HG03432 (cell line): Measurements from ENCODE around the gene SLC35F5.
"Not testable (repeated sequence)": the region's sequence is repeated elsewhere in the genome, so short reads cannot be mapped to it uniquely, and the experiment has no call there.

Experiments
- ATAC-seq: cut with Tn5 transposase; IDR thresholded peaks from one replicate; pipeline ENCODE4 v1.9.1; 2021; ENCODE audit warnings: mild to moderate bottlenecking, moderate library complexity; ENCODE audit not compliant: unreplicated experiment

SLC35F5 gene

DNA sequence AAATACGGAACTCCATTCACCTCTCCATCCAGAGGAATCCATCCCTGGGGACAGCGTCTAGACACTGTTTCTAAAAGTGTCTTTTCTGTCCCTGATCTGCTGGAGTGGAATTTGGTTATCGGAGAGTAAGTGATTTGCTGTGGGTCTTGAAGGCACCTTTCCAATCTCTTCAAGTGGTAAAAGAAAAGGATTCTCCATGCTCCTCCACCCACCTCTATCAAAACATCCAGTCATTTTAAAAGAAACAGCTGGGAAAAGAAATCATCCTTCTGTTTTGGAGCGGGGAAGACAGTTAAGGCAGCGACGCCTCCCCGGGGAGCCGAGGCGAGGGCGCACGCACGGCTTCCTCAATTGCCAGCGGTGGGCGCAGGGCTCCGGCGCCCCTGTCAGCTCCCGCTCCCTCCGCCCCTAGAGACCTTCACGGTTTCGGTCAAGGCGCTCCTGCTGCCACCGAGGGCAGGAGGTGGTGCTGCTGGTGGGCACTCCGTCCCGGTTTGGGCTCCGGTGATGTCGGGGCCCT lies 547 bp downstream of the SLC35F5 start:
- peak; percentile 54 for ATAC-seq

DNA sequence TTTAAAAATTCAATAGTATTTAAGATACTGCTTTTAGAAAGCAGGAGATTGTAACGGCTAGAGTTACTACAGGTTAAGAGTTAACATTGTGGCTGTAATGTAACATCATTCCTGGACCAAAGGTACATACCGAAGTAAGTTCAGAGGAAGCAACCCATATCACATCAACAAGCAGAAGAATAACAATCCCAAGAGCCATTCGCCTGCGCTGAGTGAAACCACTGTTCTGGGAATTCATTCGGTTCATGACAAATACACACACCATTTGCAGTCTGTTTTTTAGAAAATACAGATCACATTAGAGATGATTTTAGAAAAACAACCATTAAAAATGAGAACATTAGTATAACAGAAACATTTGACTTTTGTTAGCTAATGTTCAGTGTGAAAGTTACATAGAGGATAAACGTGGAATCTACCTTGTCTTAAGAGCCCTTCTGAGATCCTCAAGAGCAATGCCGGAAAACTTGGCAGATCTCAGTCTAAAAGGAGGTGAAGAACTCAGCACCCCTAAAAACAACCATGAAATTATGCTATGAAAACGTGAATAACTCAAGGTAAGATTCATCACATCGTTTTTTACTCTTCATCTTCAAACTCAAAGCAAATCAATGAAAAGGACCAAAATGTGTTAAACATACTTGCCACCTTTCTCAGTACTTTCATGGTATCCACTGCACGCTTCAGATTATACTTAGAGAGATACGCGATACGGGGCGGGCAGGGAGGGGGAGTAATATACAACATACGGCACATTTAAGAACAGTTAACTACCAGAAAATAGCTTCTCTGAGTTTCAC lies 1.2 kb downstream of the SLC35F5 start:
- no peak for ATAC-seq

DNA sequence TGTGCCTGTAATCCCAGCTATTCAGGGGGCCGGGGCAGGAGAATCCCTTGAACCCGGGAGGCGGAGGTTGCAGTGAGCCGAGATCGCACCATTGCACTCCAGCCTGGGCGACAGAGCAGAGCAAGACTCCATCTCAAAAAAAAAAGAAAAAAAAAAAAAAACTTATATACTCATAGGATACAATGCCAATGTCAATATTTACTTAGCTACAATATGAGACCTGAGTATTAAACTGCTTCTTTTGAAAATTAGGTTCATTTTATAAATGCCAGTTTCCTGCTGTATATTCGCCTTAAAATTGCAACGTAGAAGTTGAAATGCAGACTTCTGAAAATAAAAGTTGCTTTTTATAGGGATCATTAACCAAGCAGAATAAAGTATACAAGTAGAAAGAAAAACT lies 2.3 kb downstream of the SLC35F5 start:
- no peak for ATAC-seq

DNA sequence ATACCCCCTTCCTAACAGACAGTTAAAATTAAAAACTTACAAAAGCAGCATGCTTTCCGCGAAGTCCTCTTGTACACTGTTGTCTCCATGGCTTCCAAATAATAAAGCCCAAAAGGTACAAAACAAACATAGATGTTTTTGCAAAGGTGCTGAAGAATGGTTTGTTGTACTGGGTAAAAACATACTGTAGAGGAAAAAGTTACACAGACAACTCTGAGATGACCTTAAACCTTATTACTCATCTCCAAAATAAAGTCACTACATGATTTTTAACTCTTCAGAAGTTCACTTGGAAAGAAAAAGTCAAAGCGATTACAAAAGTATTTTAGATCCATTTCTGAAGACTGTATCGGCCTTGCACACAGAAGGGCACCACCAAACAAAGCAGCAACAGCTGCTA lies 6.1 kb downstream of the SLC35F5 start:
- no peak for ATAC-seq

DNA sequence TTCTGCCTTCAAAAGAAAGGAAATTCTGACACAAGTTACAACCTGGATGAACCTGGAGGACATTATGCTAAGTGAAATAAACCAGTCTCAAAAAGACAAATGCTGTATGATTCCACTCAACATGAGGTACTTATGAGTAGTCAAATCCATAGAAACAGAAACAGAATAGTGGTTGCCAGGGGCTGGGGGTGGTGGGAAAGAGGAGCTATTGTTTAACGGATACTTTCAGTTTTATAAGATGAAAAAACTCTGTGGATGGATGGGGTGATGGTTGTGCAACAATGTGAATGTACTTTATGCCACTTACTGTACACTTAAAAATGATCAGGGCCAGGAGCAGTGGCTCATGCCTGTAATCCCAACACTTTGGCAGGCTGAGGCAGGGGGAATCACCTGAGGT lies 15.4 kb downstream of the SLC35F5 start:
- ATAC-seq: no peak

DNA sequence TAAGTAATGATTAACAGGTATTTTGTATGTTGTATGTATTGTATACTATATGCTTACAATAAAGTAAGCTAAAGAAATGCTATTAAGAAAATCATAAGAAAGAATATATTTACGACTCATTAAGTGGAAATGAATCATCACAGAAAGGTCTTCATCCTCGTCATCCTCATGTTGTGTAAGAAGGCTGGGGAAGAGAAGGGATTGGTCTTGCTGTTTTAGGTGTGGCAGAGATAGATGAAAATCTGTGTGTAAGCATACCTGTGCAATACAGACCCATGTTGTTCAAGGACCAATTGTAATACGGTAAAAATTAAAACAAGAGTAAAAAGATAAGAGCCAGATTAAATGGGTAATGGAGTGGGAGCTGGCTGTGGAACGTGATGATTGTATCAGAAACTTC lies 16.6 kb downstream of the SLC35F5 start:
- ATAC-seq: no peak

DNA sequence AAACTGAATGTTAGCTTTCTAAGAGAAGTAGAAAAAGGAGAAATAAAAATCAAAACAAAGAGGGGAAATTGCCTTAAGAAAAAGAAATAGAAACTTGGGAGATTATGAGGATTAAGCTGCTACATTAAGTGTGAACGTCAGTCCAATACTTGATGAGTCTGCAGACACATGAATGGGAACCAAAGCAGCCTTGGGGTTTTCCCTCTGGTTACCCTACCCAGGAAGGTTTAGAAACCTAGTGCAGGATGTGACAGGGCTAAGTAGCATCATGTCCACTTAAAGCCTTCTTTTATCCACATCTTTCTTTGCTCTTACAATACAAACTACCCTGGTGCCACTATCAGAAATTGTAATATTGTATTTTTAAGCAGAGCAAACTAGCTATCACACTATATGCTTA lies 22.3 kb downstream of the SLC35F5 start:
- peak; percentile 95 for ATAC-seq

DNA sequence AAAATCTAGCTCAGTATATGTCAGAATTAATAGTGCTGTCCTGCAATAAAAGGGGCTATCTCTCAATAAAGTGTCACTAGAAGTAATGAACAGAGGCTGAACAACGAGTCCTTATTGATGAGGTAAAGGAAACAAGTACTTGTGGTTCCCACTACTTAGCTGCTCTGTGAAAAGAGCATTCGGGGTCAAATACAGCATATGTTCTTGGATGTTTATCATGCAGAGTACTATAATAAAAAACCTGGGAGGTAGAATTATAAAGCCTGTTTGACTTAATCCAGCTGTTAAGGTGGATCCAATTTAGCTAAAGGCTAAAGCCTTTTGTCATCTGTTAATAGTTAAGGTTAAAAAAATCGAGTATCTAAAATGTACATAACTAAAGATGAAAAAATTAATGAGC lies 32.4 kb downstream of the SLC35F5 start:
- no peak for ATAC-seq

DNA sequence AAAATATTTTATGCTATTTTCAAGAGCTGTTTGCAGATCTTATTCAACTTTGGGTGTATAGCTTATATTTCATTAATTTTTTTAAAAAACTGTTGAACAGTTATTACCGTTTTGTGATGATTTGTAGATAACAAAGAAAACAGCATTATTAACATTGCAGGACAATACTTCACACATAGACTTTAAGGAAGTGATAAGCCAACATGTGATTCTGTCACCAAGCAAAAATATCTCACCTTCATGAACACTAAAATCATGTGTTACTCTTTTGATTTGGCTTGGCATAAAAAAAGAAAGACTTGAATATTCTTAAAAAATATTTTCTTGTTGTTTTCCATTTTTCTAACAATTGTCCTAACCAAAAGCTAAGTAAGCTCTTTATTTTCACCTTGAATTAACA lies 33.0 kb downstream of the SLC35F5 start:
- no peak for ATAC-seq

DNA sequence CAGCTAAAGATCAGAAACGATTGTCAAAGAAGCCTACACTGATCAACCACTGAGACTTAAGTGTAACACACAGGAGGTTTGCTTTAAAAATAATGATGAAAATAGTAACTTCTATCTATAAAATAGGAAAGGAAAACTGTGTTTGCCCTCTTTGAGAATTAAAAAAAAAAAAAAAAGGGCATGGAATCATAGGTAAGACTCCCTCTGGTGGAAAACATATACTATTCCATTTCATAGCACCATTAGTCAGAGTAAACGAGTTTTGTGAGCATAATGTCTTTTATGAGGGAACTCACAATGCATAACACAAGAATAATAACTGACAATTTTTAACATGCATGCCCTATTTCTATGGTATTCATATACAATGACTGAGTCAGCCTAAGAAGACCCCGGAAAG lies 36.3 kb downstream of the SLC35F5 start:
- no peak for ATAC-seq

DNA sequence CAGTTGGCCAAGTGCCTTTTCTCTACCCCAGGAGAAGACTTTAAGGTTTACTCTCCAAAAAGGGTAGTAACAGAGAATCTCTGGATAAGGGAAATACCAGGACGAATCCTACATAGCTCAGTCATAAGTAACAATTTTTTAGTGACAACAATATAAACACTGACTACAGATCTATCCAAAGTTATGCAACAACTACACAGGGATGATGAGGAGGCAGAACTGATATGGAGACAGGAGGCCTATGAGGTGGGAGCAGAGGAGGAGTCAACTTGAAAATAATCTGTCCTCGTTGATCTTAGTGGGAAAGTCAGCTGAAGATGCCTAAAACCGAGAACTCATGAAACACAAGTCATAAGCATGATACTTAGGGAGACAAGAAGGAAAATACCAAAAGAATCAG lies 40.2 kb downstream of the SLC35F5 start:
- ATAC-seq: no peak

DNA sequence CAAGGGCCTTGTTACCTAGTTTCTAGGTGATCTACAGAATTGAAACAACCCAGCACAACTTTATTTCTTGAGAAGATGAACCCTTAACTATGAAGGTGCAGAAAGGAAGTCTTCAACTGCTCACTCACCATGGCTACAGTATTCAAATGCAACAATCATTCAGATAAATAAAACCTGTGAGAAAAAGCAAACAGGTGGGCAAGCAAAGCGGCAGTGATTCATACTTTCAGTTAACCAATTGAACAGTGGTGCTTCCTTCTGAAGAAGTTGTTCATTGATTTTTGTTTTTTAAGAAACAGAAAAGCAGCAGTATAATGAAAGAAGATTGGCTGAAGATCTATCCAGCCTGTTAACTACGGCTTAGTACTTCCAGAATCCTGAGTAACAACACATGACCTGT lies 43.5 kb downstream of the SLC35F5 start:
- no peak for ATAC-seq

DNA sequence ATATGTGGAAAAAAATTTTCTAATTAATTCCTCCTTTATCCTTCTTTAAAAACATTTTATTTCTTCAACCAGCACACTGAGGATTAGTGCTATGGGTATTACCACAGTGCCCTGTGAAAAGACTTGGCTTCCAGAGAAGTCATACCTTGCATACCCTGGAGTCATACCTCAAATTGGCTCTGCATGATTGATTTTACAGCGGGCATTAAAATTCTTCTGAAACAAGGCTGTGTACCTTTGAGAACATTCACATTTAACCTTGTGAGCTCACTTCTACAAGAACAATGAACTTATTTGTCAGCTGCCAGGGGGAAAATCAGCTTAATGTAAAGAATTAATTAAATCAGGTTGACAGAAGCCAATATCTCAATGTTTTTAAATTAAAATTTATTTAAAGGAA lies 44.6 kb downstream of the SLC35F5 start:
- no peak for ATAC-seq

DNA sequence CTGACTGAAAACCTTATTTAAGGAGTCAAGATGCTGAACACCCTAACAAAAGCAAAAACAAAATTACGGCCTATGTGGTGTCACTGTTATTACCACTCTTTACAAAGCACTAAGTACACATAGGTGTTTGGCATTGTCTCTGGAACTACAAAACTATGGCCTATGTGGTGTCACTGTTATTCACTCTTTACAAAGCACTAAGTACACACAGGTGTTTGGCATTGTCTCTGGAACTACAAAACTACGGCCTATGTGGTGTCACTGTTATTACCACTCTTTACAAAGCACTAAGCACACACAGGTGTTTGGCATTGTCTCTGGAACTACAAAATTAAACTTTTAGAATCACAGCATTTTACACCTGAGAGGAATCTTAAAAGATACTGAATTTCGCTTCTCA lies 47.4 kb downstream of the SLC35F5 start:
- no peak for ATAC-seq

DNA sequence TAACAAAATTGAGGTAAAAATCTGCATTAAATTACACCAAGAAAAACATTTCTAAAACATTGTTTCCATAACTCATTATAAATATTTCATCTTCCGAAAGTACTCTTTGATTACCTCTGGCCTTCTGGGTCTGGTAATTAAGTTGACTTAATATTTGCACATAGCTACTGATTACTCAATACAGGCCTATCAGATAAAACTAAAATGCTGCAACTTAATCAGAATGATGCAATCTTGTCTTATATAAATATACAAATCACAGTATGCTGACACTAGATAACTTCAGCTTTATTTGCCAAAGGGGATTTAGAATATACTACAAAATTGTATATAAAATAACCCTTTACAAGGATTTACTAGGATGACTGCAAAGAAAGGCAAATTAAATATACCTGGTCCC lies 49.3 kb downstream of the SLC35F5 start:
- no peak for ATAC-seq

DNA sequence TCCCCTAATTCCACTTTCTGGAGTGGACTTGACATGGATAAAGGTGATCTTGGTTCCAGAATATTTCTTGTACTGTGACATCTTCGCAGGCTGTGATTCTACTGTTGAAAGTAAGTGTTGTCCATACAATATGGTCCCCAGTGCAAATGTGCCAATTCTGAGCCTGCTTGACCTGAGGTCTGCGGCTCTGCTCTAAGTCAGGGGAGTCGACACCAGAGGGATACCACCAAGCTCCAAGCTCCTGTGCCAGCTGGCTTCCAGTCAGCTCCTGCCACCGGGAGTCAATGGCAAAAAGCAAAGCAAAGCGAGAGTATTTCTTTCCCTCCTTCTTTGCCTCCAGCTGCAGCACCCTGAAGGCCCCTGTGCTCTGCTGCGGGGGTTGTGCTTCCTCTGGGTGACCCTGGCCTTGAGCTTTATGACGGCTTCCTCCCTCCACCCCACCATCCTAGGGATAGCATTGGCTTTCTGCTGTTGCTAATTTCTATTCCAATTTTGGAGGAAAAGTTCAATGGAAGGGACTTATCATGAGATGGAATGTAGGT lies 50.4 kb downstream of the SLC35F5 start:
- no peak for ATAC-seq

DNA sequence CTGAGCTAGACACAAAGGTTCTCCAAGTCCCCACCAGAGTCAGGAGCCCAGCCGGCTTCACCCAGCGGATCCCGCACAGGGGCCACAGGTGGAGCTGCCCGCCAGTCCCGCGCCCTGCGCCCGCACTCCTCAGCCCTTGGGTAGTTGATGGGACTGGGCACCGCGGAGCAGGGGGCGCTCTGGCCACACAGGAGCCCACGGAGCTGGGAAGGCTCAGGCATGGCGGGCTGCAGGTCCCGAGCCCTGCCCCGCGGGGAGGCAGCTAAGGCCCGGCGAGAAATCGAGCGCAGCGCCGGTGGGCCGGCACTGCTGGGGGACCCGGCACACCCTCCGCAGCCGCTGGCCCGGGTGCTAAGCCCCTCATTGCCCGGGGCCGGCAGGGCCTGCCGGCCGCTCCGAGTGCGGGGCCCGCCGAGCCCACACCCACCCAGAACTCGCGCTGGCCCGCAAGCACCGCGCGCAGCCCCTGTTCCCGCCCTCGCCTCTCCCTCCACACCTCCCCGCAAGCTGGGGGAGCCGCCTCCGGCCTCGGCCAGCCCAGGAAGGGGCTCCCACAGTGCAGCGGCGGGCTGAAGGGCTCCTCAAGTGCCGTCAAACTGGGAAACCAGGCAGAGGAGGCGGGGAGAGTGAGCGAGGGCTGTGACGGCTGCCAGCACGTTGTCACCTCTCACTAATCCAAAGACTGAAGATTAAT lies 52.0 kb downstream of the SLC35F5 start:
- ATAC-seq: not testable (repeated sequence)

DNA sequence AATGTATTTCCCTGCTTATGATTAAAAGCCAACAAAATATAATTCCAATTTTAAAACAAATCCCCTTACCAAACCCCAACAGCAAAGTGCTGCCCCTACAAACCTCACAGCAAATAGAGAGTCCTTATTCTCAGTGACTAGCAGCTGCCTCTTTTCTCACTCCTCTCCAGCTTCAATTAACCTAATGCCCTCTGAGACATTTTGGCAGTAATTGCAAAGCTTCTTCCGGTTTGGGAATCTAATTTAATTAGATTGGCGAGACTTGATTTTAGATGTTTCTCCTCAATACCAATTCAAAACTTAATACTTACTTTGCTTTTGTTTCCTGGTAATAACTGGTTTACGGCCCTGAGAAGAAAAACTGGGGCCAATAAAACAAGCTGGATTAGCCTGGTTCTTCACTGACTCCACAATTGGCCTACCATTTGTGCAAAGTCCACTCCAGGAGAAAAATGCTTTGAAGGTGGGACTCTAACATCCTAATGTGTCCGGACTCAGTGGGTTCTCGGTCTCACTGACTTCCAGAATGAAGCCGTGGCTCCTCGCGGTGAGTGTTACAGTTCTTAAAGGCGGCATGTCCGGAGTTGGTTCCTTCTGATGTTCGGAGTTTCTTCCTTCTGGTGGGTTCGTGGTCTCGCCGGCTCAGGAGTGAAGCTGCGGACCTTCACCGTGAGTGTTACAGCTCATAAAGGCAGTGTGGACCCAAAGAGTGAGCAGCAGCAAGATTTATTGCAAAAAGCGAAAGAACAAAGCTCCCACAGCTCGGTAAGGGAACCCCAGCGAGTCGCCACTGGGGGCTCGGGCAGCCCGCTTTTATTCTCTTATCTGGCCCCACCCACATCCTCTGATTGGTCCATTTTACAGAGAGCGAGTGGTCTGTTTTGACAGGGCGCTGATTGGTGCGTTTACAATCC lies 52.8 kb downstream of the SLC35F5 start:
- ATAC-seq: no peak

DNA sequence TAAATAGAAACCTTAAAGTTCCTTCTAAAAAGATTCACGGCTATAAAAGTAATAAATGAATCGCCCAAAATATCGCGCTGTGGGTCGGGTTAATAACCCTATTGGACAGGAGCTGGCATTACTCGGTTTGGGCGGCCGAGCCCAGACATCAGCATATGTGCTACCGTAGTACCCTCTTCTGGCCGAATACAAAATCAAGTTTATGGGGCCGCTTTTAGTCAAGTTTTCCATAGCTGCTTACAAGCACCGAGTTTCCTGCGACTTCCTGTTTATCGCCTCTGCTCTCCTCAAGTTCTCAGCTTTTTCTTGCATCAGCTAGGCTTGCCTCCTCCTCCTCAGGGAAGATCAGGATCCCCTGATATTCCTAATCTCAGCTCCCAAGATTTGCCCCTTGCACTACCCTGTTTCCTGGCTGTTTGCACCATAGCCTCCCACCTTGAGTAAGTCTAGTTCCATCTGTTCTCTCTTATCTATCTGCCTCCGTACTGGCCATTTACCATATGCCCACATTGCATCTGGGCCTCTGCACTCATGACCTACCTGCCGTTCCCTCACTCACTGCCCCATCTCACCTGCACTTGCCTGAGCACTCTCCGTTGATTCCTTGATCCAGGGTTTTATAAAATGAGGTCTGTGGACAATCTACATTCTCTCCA lies 56.1 kb downstream of the SLC35F5 start:
- peak; percentile 82 for ATAC-seq

DNA sequence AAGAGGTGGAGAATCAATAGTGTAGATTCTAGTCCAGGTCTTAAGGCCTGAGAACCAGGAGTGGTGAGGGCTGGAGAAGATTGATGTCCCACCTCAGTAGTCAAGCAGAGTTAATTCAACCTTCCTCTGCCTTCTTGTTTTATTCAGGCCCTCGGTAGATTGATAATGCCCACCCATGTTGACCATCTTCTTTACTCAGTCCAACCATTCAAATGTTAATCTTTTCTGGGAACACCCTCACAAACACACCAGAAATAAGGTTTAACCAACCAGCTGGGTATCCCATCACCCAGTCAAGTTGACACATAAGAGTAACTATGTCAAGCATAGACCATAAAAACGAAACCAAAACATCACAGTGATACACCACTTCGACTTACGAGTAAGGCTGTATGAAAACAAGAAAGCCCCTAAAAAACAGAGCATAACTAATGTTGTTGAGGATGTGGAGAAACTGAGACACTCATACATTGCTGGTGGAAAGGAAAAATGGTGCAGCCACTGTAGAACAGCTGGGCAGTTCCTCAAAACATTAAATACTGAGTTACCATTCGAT lies 57.5 kb downstream of the SLC35F5 start:
- peak; percentile 70 for ATAC-seq
